NT2/D1 (cell line): ENCODE measurements around the gene MAN2B1.
A peak's percentile ranks its signal among the peaks of the same experiment; 100 is the strongest.
"Not testable (repeated sequence)": the region's sequence is repeated elsewhere in the genome, so short reads cannot be mapped to it uniquely, and the experiment has no call there.

Source experiments
- DNase-seq: peaks from one replicate; pipeline ENCODE4 v3.0.0-alpha.2; 2011; ENCODE audit warnings: low read depth, low spot score
- H3K27me3 ChIP-seq: 2 replicates; pipeline ENCODE4 v1.6.0; 2011; ENCODE audit warnings: mild to moderate bottlenecking; ENCODE audit not compliant: insufficient read length, insufficient read depth
- H3K36me3 ChIP-seq: 2 replicates; pipeline ENCODE4 v1.6.1; 2011; ENCODE audit warnings: mild to moderate bottlenecking, low read length, mixed read lengths; ENCODE audit not compliant: insufficient read depth, insufficient read length
- H3K4me1 ChIP-seq: 2 replicates; pipeline ENCODE4 v1.5.1; 2011; ENCODE audit not compliant: insufficient read depth, insufficient read length
- H3K4me3 ChIP-seq: 2 replicates; pipeline ENCODE4 v1.5.1; 2011; ENCODE audit warnings: low read depth; ENCODE audit not compliant: insufficient read length
- H3K9ac ChIP-seq: 2 replicates; pipeline ENCODE4 v1.6.0; 2011; ENCODE audit warnings: low read depth; ENCODE audit not compliant: insufficient read length
- H3K9me3 ChIP-seq: 2 replicates; pipeline ENCODE4 v1.5.1; 2011; ENCODE audit warnings: mild to moderate bottlenecking, low read length; ENCODE audit not compliant: insufficient read depth
- SUZ12 ChIP-seq: IDR thresholded peaks from 2 replicates; pipeline ENCODE4 v1.6.1; 2011; ENCODE audit not compliant: insufficient read length, insufficient read depth; ENCODE audit errors: extremely low read depth
- YY1 ChIP-seq: IDR thresholded peaks from 2 replicates; pipeline ENCODE4 v1.6.1; 2011; ENCODE audit not compliant: insufficient read length, insufficient read depth
- ZNF274 ChIP-seq: IDR thresholded peaks from 2 replicates; pipeline ENCODE4 v1.6.1; 2011; ENCODE audit warnings: mild to moderate bottlenecking, low read depth, low read length

MAN2B1 gene

DNA sequence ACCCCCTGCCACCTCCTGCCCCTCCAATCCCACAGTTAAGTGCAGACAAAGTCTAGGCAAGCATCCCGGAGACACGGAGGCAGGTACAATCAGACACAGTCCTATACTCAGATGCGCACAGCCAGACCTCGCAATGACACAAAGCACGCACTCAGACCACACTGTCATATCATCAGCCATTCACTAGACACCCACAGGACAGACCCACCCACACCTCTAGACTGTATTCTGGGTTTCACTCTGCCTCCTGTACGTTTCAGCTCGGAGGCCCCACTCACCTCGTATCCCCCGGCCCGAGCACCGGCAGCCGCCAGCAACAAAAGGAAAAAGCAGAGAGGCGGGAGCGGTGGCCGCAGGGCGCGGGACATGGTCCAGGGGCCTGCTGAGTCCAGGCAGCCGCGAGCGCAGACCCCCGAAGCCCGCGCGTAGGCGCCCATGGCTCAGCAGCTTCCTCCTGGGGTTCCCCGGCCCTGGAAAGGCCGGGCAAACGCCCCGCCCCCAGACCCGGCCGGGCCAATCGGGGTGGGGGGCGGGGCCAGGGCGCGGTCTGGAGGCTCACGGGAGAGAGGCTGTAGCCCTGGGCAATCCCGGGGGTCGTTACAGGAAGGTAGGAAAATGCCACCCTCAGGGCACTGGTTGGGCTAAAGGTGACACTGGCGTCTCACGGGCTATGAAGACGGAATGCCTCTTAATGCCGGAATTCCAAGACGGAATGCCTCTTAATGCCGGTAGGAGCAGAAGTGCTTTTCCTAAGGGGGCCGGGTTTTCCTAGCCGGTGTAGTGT, at the start of gene MAN2B1, which contains the start of gene WDR83:
MAN2B1 (minus strand) TSS at position 478 of the 784 bp plus-strand sequence; CDS start at position 437, 41 bp downstream.
WDR83 (plus strand) TSS at position 543 of the 784 bp plus-strand sequence. CDS start 2,984 bp downstream, outside the sequence.
- peak within 1 kb of the TSS; percentile 73 for H3K4me3 ChIP-seq
- DNase-seq, result peak; percentile 64
- no peaks in the 10 kb centered on the region for H3K27me3 ChIP-seq
- H3K4me1 ChIP-seq, result peaks cover 26% of the 10 kb centered on the region
- H3K36me3 ChIP-seq, result peaks cover 56% of the 10 kb centered on the region
- peak within 1 kb of the TSS; percentile 90 for H3K9ac ChIP-seq
- H3K9me3 ChIP-seq, result no peaks in the 10 kb centered on the region
- no peak for TF ChIP-seq ZNF274
- TF ChIP-seq SUZ12, result no peak

DNA sequence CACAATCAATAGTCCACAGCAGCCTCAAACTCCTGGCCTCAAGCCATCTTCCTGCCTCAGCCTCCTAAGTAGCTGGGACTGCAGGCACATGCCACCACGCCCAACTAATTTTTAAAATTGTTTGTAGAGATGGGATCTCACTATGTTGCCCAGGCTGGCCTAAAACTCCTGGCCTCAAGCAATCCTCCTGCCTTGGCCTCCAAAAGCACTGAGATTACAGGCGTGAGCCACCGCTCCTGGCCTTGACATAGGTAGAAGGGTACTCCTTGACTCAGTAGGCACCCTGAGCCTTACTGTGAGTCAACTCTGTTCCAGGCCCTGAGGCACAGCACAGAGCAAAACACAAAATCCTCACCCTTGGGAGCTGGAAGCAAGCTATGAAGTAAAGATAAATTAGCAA, 49.4 kb upstream of the MAN2B1 start:
- peaks cover 92% of the 10 kb centered on the region for H3K36me3 ChIP-seq

DNA sequence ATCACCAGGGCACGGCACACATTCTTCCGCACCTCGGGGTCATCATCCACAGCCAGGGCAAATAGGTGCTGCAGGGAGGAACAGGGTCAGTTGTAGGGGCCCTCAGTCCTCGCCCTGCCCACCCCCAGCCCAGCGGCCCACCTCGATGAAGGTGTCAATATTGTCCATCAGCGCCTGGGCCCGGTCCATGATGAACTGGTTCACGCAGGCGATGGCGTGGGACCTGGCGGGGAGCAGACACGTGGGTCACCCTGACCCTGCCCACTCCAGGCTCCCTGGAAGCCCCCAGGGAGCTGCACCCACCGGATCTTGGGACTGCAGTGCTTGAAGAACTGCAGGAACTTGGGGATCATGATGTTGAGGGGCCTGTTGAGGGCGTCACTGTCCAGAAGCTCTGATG, 48.6 kb upstream of the MAN2B1 start:
- Histone ChIP-seq H3K27me3 (no peaks in the 10 kb centered on the region), H3K4me1 (peaks cover 9% of the 10 kb centered on the region), H3K9ac (no peak overlapping the region), H3K9me3 (no peaks in the 10 kb centered on the region), H3K4me3 (no peak overlapping the region), H3K36me3 (peaks cover 92% of the 10 kb centered on the region)
- no peak for DNase-seq
- TF ChIP-seq ZNF274 (no peak), YY1 (no peak), SUZ12 (no peak)

More for the DNA sequence above, 49.4 kb upstream of the MAN2B1 start:
- H3K9me3 ChIP-seq, result no peaks in the 10 kb centered on the region
- H3K4me1 ChIP-seq, result peaks cover 9% of the 10 kb centered on the region
- no peak for DNase-seq
- H3K27me3 ChIP-seq, result no peaks in the 10 kb centered on the region
- TF ChIP-seq ZNF274 (no peak), SUZ12 (no peak), YY1 (no peak)
- no peak overlapping the region for H3K9ac ChIP-seq
- H3K4me3 ChIP-seq, result no peak overlapping the region

DNA sequence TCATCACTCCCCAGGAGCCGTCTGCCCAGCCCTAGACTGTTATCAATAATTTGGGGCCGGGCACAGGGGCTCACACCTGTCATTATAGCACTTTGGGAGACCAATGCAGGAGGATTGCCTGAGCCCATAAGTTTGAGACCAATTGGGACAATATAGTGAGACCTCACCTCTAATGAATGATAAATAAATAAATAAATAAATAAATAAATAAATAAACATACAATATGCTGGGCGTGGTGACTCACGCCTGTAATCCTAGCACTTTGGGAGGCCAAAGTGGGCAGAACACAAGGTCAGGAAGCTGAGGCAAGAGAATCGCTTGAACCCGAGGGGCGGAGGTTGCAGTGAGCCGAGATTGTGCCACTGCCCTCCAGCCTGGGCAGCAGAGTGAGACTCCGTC, 46.8 kb upstream of the MAN2B1 start:
- peaks cover 94% of the 10 kb centered on the region for H3K36me3 ChIP-seq
- not testable (repeated sequence) for H3K9me3 ChIP-seq, H3K4me3 ChIP-seq, H3K27me3 ChIP-seq, H3K4me1 ChIP-seq, DNase-seq, H3K9ac ChIP-seq

DNA sequence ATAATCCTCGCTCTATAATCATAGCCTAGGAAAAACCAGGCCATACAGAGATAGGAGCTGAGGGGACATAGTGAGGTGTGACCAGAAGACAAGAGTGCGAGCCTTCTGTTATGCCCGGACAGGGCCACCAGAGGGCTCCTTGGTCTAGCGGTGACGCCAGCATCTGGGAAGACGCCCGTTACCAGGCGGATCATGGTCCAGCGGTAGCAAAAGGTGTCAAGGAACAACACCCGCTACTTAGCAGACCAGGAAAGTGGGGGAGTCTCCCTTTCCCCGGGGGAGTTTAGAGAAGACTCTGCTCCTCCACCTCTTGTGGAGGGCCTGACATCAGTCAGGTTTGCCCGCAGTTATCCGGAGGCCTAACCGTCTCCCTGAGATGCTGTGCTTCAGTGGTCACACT, 45.5 kb upstream of the MAN2B1 start:
- H3K9me3 ChIP-seq, H3K4me3 ChIP-seq, H3K9ac ChIP-seq, DNase-seq, H3K27me3 ChIP-seq, H3K4me1 ChIP-seq: not testable (repeated sequence)
- peaks cover 95% of the 10 kb centered on the region for H3K36me3 ChIP-seq

DNA sequence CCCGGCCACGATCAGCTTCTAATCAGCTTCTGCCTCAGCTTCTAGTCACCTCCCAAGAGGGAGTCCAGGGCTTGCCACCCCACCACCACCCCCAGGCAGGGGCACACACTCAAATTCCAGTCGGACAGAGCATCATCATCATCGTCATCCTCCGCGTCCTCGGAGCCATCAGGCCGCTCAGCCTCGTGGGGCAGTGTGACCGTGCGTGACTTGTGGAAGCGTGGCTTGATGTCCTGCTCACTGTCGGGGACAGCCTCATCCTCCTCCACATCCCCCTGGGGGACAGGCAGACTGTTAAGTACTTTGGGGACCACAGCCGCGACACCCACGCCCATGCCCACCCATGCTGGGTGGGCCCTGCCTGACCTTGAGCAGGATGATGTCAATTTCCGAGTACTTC, 44.6 kb upstream of the MAN2B1 start:
- no peaks in the 10 kb centered on the region for H3K9me3 ChIP-seq
- no peak overlapping the region for H3K9ac ChIP-seq
- no peak for DNase-seq
- TF ChIP-seq ZNF274 (no peak), SUZ12 (no peak), YY1 (no peak)
- no peak overlapping the region for H3K4me3 ChIP-seq
- H3K4me1 ChIP-seq, result peaks cover 3% of the 10 kb centered on the region
- no peaks in the 10 kb centered on the region for H3K27me3 ChIP-seq
- H3K36me3 ChIP-seq, result peaks cover 95% of the 10 kb centered on the region

DNA sequence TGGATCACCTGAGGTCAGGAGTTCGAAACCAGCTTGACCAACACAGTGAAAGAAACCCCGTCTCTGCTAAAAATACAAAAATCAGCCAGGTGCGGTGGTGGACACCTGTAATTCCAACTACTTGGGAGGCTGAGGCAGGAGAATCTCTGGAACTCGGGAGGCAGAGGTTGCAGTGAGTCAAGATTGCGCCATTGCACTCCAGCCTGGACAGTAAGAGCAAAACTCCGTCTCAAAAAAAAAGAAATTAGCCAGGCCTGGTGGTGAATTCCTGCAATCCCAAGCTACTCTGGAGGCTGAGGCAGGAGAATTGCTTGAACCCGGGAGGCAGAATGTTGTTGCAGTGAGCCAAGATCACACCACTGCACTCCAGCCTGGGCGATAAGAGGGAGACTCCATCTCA, 42.1 kb upstream of the MAN2B1 start:
- Histone ChIP-seq H3K9me3 (no peaks in the 10 kb centered on the region), H3K27me3 (no peaks in the 10 kb centered on the region), H3K4me1 (peaks cover 3% of the 10 kb centered on the region), H3K4me3 (no peak overlapping the region), H3K9ac (no peak overlapping the region), H3K36me3 (peaks cover 96% of the 10 kb centered on the region)
- TF ChIP-seq YY1 (no peak), SUZ12 (no peak), ZNF274 (no peak)
- DNase-seq, result no peak
